Neuronal stem cell (in vitro differentiated cells): ENCODE results near the gene HES7.
A peak's percentile ranks its signal among the peaks of the same experiment; 100 is the strongest.

Experiments
- DNase-seq: peaks from one replicate; pipeline ENCODE4 v3.0.0-alpha.2; 2013; ENCODE audit warnings: low spot score
- H2AFZ ChIP-seq: one replicate; pipeline ENCODE4 v1.6.1; 2013; ENCODE audit warnings: mild to moderate bottlenecking, low read length, inconsistent platforms
- H2AK5ac ChIP-seq: 2 replicates; pipeline ENCODE4 v1.6.1; 2013; ENCODE audit warnings: low read depth, mild to moderate bottlenecking, inconsistent platforms, low read length, moderate library complexity, mixed read lengths
- H2BK120ac ChIP-seq: 2 replicates; pipeline ENCODE4 v1.6.1; 2013; ENCODE audit warnings: low read depth, mild to moderate bottlenecking, inconsistent platforms, low read length, moderate library complexity, mixed read lengths
- H2BK12ac ChIP-seq: one replicate; pipeline ENCODE4 v1.6.1; 2013; ENCODE audit warnings: low read length, inconsistent platforms
- H2BK15ac ChIP-seq: 2 replicates; pipeline ENCODE4 v1.6.1; 2013; ENCODE audit warnings: mild to moderate bottlenecking, low read length, inconsistent platforms, mixed read lengths
- H2BK5ac ChIP-seq: one replicate; pipeline ENCODE4 v1.6.1; 2013; ENCODE audit warnings: inconsistent platforms, mild to moderate bottlenecking, low read length, moderate library complexity
- H3K14ac ChIP-seq: one replicate; pipeline ENCODE4 v1.6.1; 2013; ENCODE audit warnings: low read length, inconsistent platforms
- H3K18ac ChIP-seq: 2 replicates; pipeline ENCODE4 v1.6.1; 2013; ENCODE audit warnings: low read length, inconsistent platforms
- H3K23ac ChIP-seq: 2 replicates; pipeline ENCODE4 v1.6.1; 2013; ENCODE audit warnings: low read depth, mild to moderate bottlenecking, mixed read lengths, low read length, inconsistent platforms; ENCODE audit not compliant: poor library complexity
- H3K27ac ChIP-seq: replicated peaks from 3 replicates; pipeline ENCODE4 v1.5.1; 2013; ENCODE audit warnings: low read length, inconsistent platforms
- H3K27me3 ChIP-seq, 3 experiments: 2 replicates each; pipeline ENCODE4 v1.6.1; 2013; ENCODE audit warnings: low read length in 3 of 3, mild to moderate bottlenecking in 2 of 3, inconsistent platforms in 1 of 3, low read depth in 1 of 3, mixed read lengths in 1 of 3, moderate library complexity in 1 of 3; ENCODE audit not compliant: control insufficient read depth in 3 of 3, insufficient read depth in 3 of 3
- H3K36me3 ChIP-seq, 2 donors: replicated peaks in 1 of 2; 2 replicates each; pipeline ENCODE4 v1.6.1; 2013; ENCODE audit warnings: low read length in 2 of 2; ENCODE audit not compliant: control insufficient read depth in 2 of 2, insufficient read depth in 2 of 2
- H3K4ac ChIP-seq: 2 replicates; pipeline ENCODE4 v1.6.1; 2013; ENCODE audit warnings: inconsistent platforms, mild to moderate bottlenecking, low read length, moderate library complexity
- H3K4me1 ChIP-seq, 2 donors: 1 replicate in 1 of 2; 2 replicates in 1 of 2; pipeline ENCODE4 v1.6.1; 2013; ENCODE audit warnings: low read length in 2 of 2, low read depth in 1 of 2; ENCODE audit not compliant: control insufficient read depth in 2 of 2, insufficient read depth in 1 of 2
- H3K4me2 ChIP-seq: one replicate; pipeline ENCODE4 v1.6.1; 2013; ENCODE audit warnings: mild to moderate bottlenecking, low read length, inconsistent platforms; ENCODE audit not compliant: insufficient read depth, poor library complexity, severe bottlenecking
- H3K4me3 ChIP-seq, 2 donors: 2 replicates each; pipeline ENCODE4 v1.5.1; 2013; ENCODE audit warnings: low read length in 2 of 2, mild to moderate bottlenecking in 2 of 2, inconsistent platforms in 1 of 2, moderate library complexity in 1 of 2
- H3K79me1 ChIP-seq: one replicate; pipeline ENCODE4 v1.6.1; 2013; ENCODE audit warnings: low read depth, mild to moderate bottlenecking, inconsistent platforms, low read length, moderate library complexity
- H3K9ac ChIP-seq: one replicate; pipeline ENCODE4 v1.6.1; 2013; ENCODE audit warnings: mild to moderate bottlenecking, low read depth, low read length, inconsistent platforms; ENCODE audit not compliant: poor library complexity
- H3K9me3 ChIP-seq, 2 donors: replicated peaks in 1 of 2; 2 replicates each; pipeline versions ENCODE3 to v1.6.1; 2013; ENCODE audit warnings: low read length in 2 of 2, mild to moderate bottlenecking in 2 of 2, inconsistent platforms in 1 of 2, low read depth in 1 of 2, mixed read lengths in 1 of 2, moderate library complexity in 1 of 2; ENCODE audit not compliant: control insufficient read depth in 2 of 2, insufficient read depth in 1 of 2
- H4K8ac ChIP-seq: one replicate; pipeline ENCODE4 v1.6.1; 2013; ENCODE audit warnings: low read depth, mild to moderate bottlenecking, inconsistent platforms, low read length, moderate library complexity
- H4K91ac ChIP-seq: one replicate; pipeline ENCODE4 v1.6.1; 2013; ENCODE audit warnings: low read length, low read depth, mild to moderate bottlenecking, inconsistent platforms; ENCODE audit not compliant: poor library complexity
- WGBS, 2 donors: extraction: QIAGEN DNeasy Blood & Tissue Kit; methylation state at CpG; one replicate each; pipeline ENCODE4 v1.1.7; 2013; ENCODE audit warnings: missing lambda C conversion rate in 2 of 2, mixed read lengths in 1 of 2; ENCODE audit not compliant: insufficient read length in 2 of 2, insufficient replicate concordance in 1 of 2; ENCODE audit errors: extremely low coverage in 2 of 2; 5-methylcytosine and 5-hydroxymethylcytosine counted together

The HES7 gene

GRCh38 chr17:8120520-8121406, 3.1 kb downstream of the HES7 start:
- peak overlapping the region; percentile 53 for H2AFZ ChIP-seq
- no peak overlapping the region for H2BK5ac ChIP-seq
- H3K4me1 ChIP-seq = peaks cover 20 to 33% of the 10 kb centered on the region in 2 donors
- no peak overlapping the region for H2BK120ac ChIP-seq
- DNase-seq = peak; percentile 86
- no peak overlapping the region for H3K18ac ChIP-seq
- H4K8ac ChIP-seq = no peak overlapping the region
- H3K36me3 ChIP-seq = no peaks in the 10 kb centered on the region
- no peak overlapping the region for H2BK15ac ChIP-seq
- H3K23ac ChIP-seq = no peak overlapping the region
- no peak overlapping the region for H3K4ac ChIP-seq
- H3K79me1 ChIP-seq = no peaks in the 10 kb centered on the region
- H3K14ac ChIP-seq = no peak overlapping the region
- peak overlapping the region; percentile 28 for H3K27ac ChIP-seq
- no peak overlapping the region for H2AK5ac ChIP-seq
- no CpG with 5 or more reads among the region's 40 CpGs for WGBS, 2 donors
- no peaks in the 10 kb centered on the region for H3K9me3 ChIP-seq
- H3K4me2 ChIP-seq = peak overlapping the region; percentile 82
- H4K91ac ChIP-seq = no peak overlapping the region
- H3K27me3 ChIP-seq = peaks cover 14 to 62% (median 46%) of the 10 kb centered on the region in 3 experiments
- peak overlapping the region; percentile 67 to 87 for H3K4me3 ChIP-seq
- H2BK12ac ChIP-seq = no peak overlapping the region
- H3K9ac ChIP-seq = peak overlapping the region; percentile 76

- Histone ChIP-seq H3K4me2 (peak overlapping the region; percentile 82), H4K91ac (no peak overlapping the region), H2BK15ac (no peak overlapping the region), H2AK5ac (no peak overlapping the region), H3K9ac (no peak overlapping the region), H3K14ac (no peak overlapping the region), H3K4ac (no peak overlapping the region), H3K27me3 (peaks cover 14 to 65% (median 50%) of the 10 kb centered on the region in 3 experiments), H2BK12ac (no peak overlapping the region), H3K4me1 (peaks cover 18 to 29% of the 10 kb centered on the region in 2 donors), H3K4me3 (peak overlapping the region; percentile 67 to 87), H3K27ac (peak overlapping the region; percentile 53), H3K9me3 (no peaks in the 10 kb centered on the region), H3K18ac (no peak overlapping the region), H3K23ac (no peak overlapping the region), H3K36me3 (no peaks in the 10 kb centered on the region), H2AFZ (peak overlapping the region; percentile 53), H2BK5ac (no peak overlapping the region), H4K8ac (no peak overlapping the region), H3K79me1 (no peaks in the 10 kb centered on the region), H2BK120ac (no peak overlapping the region)
- no CpG with 5 or more reads among the region's 28 CpGs for WGBS, 2 donors
- DNase-seq = peak; percentile 97
These were observed 4.1 kb downstream of the HES7 start for GRCh38 chr17:8119581-8120519.

DNA sequence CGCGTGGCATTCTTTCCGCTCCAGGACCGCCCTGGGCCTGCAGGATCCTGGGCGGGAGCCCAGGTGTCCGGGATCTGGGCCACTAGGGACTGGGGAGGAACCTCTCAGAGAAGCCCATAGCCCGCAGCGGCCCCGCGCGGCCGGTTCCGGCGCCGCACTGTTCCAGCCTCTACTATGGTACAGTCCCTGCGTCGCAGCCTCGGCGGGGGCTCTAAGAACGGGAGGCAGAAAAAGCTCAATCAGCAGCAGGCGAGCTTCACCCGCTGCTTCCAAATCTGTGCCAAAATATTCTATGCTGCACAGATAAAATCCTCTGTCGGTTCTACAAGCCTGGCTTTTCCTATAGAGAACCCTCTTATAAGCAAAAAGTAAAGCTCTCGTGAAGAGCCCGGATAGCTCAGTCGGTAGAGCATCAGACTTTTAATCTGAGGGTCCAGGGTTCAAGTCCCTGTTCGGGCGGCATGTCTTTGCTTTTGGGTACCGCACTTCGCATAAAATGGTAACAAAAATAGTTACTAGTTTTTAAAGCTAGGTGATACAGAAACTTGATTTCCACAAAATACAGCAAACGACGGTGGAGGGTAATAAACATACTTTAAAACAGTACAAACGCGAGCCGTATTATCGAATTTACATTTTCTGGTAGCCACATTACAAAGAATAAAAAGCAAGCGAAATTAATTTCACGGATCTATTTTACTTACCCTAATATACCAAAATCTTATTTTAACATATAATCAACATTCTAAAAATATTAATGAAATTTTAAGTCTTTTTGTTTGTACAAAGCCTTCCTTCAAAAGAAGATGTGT, 4.9 kb downstream of the HES7 start:
- no peak overlapping the region for H2BK5ac ChIP-seq
- H3K36me3 ChIP-seq = no peaks in the 10 kb centered on the region
- H3K4me2 ChIP-seq = peak overlapping the region; percentile 98
- peaks cover 10 to 59% (median 53%) of the 10 kb centered on the region in 3 experiments for H3K27me3 ChIP-seq
- H2AFZ ChIP-seq = peak overlapping the region; percentile 91
- peak overlapping the region; percentile 62 to 88 for H3K4me3 ChIP-seq
- peaks cover 14 to 24% of the 10 kb centered on the region in 2 donors for H3K4me1 ChIP-seq
- no peaks in the 10 kb centered on the region for H3K9me3 ChIP-seq
- H3K4ac ChIP-seq = no peak overlapping the region
- no peak overlapping the region for H4K91ac ChIP-seq
- peak; percentile 88 for DNase-seq
- no peak overlapping the region for H2BK12ac ChIP-seq
- no peak overlapping the region for H2BK120ac ChIP-seq
- no peak overlapping the region for H2BK15ac ChIP-seq
- no peak overlapping the region for H4K8ac ChIP-seq
- 100% methylated on average over 1 of the region's 38 CpGs; no CpG with 5 or more reads in 1 of the 2 donors for WGBS, 2 donors
- H3K79me1 ChIP-seq = no peaks in the 10 kb centered on the region
- H3K27ac ChIP-seq = peak overlapping the region; percentile 62
- H2AK5ac ChIP-seq = no peak overlapping the region
- peak overlapping the region; percentile 90 for H3K9ac ChIP-seq
- no peak overlapping the region for H3K23ac ChIP-seq
- no peak overlapping the region for H3K14ac ChIP-seq
- H3K18ac ChIP-seq = peak overlapping the region; percentile 82
